NOMO-1 treated with DMSO at 0.1 percent for 48 hours (cell line): ENCODE measurements around the gene NR2C2AP.

ENCODE experiments used
- DNase-seq: peaks from one replicate; lab custom pipeline; 2025; ENCODE audit not compliant: unreplicated experiment; lab: John Stamatoyannopoulos, UW

NR2C2AP gene

GRCh38 chr19:19152668-19153384 lies 50.4 kb downstream of the NR2C2AP start:
- no peak for DNase-seq

DNA sequence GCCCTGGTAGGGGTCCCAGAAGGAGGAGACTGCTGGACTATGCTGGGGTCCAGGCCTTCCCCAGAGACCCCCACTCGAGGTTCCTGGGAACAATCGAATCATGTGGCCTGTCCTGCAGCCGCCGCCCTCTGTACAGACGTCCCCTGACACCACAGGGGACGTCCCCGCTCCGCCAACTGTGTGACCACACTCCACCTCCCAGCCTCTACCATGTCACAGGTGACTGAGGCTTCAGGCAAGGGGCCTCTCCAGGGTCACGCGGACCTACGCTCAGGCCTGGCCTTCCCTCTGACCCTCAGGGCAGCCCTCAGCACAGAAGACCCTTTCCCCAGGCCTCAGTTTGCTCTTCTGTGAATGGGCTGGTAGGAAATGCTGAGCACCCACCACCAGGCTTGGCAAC lies 51.8 kb downstream of the NR2C2AP start:
- DNase-seq: no peak
